ENCODE results near the gene SEZ6L2.
A peak's percentile ranks its signal among the peaks of the same experiment; 100 is the strongest.

SEZ6L2 gene

DNA sequence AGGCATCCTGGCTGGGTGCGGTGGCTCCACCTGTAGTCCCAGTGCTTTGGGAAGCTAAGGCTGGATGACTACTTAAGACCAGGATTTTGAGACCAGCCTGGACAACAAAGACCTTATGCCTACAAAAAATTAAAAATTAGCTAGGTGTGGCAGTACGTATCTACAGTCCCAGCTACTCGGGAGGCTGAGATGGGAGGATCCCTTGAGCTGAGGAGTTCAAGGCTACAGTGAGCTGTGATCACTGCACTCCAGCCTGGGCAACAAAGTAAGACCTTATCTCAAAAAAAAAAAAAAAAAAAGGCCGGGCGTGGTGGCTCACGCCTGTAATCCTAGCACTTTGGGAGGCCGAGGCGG is 73.0 kb downstream of the SEZ6L2 start:
- DNase-seq (ENCODE audit: low spot score): no peak
- no peak for FAIRE-seq

DNA sequence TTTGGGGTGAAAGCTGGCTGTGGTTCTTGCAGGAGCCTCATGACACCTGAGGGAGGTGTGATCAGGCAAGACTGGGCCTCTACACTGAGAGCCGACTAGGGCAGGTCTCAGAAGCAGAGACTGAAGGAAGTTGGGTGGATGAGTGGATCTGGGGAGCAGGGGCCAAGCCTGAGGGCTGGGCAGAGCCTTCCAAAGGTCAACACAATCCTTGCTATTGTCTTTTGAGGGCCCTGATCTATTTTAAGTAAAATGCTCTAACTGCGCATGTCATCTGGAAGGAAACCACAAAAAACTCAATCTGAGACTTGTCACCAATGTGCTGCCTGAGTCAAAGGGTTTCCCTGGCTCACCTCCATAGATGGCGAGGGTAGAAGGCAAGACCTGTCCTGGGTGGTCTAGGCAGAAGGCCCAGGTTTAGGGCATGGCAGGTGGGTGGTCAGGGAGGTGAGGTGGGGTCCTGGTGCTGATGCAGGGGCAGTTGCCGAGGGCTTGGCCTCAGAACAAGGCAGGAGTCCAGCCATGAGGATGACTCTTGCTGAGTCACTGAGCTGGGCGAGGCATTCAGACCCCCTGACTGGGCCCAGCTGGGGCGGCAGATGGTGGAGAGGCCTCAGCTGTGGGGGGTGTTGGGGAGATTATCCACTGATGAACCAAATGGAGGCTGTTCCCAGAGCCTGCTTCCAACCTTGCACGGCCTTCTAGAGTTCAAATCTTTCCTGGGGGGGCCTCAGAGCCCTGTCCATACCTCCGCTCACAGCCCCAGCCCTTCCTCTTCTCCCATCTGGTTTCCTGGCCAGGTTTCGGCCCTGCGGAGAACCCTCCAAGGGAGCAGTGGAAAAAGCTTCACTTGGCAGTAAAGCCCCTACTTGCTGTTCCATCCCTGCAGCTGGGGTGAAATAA is 74.0 kb downstream of the SEZ6L2 start:
- DNase-seq (ENCODE audit: low spot score): peak; percentile 60
- no peak for FAIRE-seq

DNA sequence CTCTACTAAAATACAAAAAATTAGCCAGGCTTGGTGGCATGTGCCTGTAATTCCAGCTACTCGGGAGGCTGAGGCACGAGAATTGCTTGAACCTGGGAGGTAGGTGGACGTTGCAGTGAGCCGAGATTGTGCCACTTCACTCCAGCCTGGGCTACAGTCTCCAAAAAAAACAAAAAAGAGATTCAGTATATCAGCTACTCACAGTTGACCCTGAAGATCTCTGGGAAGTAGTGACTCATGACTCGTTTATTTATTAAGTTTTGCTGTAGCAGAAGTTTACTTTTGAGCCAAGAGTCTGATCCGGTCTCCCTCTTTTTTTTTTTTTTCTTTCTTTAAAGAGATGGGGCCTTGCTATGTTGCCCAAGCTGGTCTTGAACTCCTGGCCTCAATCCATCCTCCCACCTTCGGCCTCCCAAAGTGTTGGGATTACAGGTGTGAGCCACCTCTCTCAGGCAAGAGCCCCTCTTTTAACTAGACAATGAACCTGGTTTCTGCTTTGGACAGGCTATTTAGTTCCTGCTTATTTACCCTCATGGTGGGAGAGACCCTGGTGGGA is 74.7 kb downstream of the SEZ6L2 start:
- no peak for DNase-seq (ENCODE audit: low spot score)
- FAIRE-seq: no peak

DNA sequence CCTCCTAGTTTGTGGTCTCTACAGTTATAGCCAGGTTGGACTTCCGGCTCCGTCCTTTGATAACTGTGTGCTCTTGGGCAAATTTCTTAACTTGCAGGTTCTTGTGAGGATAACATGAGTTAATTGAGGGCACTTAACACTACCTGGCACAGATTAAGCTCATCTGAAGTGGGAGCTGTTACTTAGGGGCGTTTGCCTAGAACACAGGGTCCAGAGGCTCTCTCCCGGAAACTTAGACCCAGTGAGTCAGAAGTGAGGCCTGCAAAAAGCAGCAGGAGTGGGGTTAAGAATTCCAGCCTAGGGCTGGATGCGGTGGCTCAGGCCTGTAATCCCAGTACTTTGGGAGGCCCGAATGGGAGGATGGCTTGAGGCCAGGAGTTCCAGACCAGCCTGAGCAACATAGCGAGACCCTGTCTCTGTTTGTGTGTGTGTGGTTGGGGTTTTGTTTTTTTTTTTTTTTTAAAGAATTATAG is 77.7 kb downstream of the SEZ6L2 start:
- no peak for FAIRE-seq
- no peak for DNase-seq (ENCODE audit: low spot score)
